ENCODE data around the gene CD8B.

DNA sequence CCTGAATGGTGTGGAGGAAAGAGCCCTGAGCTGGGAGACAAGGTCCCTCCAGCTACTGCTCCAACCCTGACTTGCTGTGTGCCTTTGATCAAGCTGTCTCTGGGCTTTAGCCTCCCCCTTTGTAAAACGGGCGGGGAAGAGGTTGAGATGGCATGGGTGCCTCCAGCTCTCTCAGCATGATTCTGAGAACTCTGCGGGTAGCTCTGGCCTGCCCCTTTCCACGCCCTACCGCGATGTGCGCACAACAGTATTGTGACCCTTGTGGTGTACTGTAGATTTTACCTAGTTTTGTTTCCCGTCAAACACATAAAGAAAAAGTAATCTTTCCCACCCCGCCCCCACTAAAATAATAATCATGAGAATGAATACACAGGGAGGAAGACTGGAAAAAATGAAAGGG lies 76.2 kb downstream of the CD8B start:
- TF ChIP-seq, protein P1, sequence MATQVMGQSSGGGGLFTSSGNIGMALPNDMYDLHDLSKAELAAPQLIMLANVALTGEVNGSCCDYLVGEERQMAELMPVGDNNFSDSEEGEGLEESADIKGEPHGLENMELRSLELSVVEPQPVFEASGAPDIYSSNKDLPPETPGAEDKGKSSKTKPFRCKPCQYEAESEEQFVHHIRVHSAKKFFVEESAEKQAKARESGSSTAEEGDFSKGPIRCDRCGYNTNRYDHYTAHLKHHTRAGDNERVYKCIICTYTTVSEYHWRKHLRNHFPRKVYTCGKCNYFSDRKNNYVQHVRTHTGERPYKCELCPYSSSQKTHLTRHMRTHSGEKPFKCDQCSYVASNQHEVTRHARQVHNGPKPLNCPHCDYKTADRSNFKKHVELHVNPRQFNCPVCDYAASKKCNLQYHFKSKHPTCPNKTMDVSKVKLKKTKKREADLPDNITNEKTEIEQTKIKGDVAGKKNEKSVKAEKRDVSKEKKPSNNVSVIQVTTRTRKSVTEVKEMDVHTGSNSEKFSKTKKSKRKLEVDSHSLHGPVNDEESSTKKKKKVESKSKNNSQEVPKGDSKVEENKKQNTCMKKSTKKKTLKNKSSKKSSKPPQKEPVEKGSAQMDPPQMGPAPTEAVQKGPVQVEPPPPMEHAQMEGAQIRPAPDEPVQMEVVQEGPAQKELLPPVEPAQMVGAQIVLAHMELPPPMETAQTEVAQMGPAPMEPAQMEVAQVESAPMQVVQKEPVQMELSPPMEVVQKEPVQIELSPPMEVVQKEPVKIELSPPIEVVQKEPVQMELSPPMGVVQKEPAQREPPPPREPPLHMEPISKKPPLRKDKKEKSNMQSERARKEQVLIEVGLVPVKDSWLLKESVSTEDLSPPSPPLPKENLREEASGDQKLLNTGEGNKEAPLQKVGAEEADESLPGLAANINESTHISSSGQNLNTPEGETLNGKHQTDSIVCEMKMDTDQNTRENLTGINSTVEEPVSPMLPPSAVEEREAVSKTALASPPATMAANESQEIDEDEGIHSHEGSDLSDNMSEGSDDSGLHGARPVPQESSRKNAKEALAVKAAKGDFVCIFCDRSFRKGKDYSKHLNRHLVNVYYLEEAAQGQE (IDR thresholded peaks at IDR 0.05; ENCODE audit: unreplicated experiment) = no peak
- TF ChIP-seq, protein P2, sequence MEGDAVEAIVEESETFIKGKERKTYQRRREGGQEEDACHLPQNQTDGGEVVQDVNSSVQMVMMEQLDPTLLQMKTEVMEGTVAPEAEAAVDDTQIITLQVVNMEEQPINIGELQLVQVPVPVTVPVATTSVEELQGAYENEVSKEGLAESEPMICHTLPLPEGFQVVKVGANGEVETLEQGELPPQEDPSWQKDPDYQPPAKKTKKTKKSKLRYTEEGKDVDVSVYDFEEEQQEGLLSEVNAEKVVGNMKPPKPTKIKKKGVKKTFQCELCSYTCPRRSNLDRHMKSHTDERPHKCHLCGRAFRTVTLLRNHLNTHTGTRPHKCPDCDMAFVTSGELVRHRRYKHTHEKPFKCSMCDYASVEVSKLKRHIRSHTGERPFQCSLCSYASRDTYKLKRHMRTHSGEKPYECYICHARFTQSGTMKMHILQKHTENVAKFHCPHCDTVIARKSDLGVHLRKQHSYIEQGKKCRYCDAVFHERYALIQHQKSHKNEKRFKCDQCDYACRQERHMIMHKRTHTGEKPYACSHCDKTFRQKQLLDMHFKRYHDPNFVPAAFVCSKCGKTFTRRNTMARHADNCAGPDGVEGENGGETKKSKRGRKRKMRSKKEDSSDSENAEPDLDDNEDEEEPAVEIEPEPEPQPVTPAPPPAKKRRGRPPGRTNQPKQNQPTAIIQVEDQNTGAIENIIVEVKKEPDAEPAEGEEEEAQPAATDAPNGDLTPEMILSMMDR (conservative IDR thresholded peaks at IDR 0.05; ENCODE audit: low read depth in 2 of 2) = no peak
- TF ChIP-seq JUNB (IDR thresholded peaks at IDR 0.05; ENCODE audit: unreplicated experiment) (no peak), EZH2phosphoT487 (IDR thresholded peaks at IDR 0.05; ENCODE audit: unreplicated experiment) (no peak), EZH2 (IDR thresholded peaks at IDR 0.05; ENCODE audit: low read depth, unreplicated experiment) (no peak)

All from GM23338 (cell line).